Adrenal gland (tissue), 5 donors: Measurements from ENCODE around the gene NAAA.

Experiments used
- CTCF ChIP-seq, 6 experiments: fragments of 450-650 bp in 4 of 6; fragments of 200-600 bp in 2 of 6; sonication (generic) in 1 of 6; IDR thresholded peaks; 1 replicate in 5 of 6; 2 replicates in 1 of 6; pipeline versions ENCODE4 v1.5.1 to v1.8.0; 2016 to 2021; ENCODE audit warnings: antibody characterized with exemption in 6 of 6, mild to moderate bottlenecking in 2 of 6, moderate library complexity in 1 of 6
- POLR2A ChIP-seq, 2 donors: fragments of 450-650 bp; IDR thresholded peaks; one replicate each; pipeline ENCODE4 v1.6.1; 2017; ENCODE audit warnings: antibody characterized with exemption in 2 of 2, mild to moderate bottlenecking in 2 of 2, moderate library complexity in 1 of 2
- donor health status: DM: no; HTN: no; CAD: no.

DNA sequence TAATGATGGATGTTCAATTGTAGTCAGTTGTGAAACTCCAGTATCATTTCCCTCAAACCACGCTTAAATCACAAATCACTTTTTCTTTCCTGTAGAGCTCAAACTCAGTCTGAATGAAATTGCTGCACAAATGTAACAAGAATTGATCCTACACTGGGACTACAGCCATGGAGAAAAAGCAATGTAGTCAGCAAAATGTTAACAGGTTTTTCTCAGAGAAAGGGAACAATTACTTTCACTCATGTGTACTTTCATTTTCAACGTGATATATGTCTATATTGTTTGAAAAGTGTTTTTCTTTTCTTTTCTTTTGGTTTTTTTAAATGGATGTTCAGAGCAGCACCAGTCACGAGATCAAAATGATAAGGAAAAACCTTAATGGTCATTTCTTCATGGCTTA is 27.3 kb upstream of the NAAA start:
- no peak for TF ChIP-seq CTCF (IDR thresholded peaks at IDR 0.05)
- no peak for TF ChIP-seq POLR2A (IDR thresholded peaks at IDR 0.05)
